ENCODE results near the gene FAM89B. TPM values are rescaled to one million over a fixed set of nuclear protein-coding genes. Genes with fewer than 3 reads are reported as not detected.

FAM89B gene
- total and polyA plus RNA-seq, 3 donors from 2014 or later, result 25.8 to 63.2 (median 59.9) TPM

GRCh38 chr11:65621460-65621859 is 49.1 kb downstream of the FAM89B start:
- Histone ChIP-seq H3K4me1 (peaks cover 10% of the 10 kb centered on the region), H3K27me3 (no peaks in the 10 kb centered on the region), H3K27ac (no peak overlapping the region), H3K9me3 (no peaks in the 10 kb centered on the region), H3K36me3 (ENCODE audit: low read depth, missing control alignments) (no peaks in the 10 kb centered on the region), H3K4me3 (no peak overlapping the region)
- 93% methylated on average over 10 to 14 of the region's 14 CpGs for WGBS, 2 donors
- intact Hi-C loops (cut with DNase I; ENCODE audit: low total_unique reads), result no loop called here
- no peak for DNase-seq
- TF ChIP-seq CTCF (IDR thresholded peaks at IDR 0.05) (no peak), POLR2A (IDR thresholded peaks at IDR 0.05) (no peak)

GRCh38 chr11:65622011-65622410 is 49.7 kb downstream of the FAM89B start:
- DNase-seq, result no peak
- Histone ChIP-seq H3K27me3 (no peaks in the 10 kb centered on the region), H3K27ac (no peak overlapping the region), H3K4me3 (no peak overlapping the region), H3K36me3 (ENCODE audit: low read depth, missing control alignments) (no peaks in the 10 kb centered on the region), H3K9me3 (no peaks in the 10 kb centered on the region), H3K4me1 (peaks cover 5% of the 10 kb centered on the region)
- 86 to 89% methylated on average over 11 to 16 of the region's 16 CpGs for WGBS, 2 donors
- intact Hi-C loops (cut with DNase I; ENCODE audit: low total_unique reads), result no loop called here
- TF ChIP-seq CTCF (IDR thresholded peaks at IDR 0.05) (no peak), POLR2A (IDR thresholded peaks at IDR 0.05) (no peak)

GRCh38 chr11:65623177-65623576 is 50.8 kb downstream of the FAM89B start:
- Histone ChIP-seq H3K27me3 (no peaks in the 10 kb centered on the region), H3K4me1 (no peaks in the 10 kb centered on the region), H3K27ac (no peak overlapping the region), H3K36me3 (ENCODE audit: low read depth, missing control alignments) (no peaks in the 10 kb centered on the region), H3K4me3 (no peak overlapping the region), H3K9me3 (no peaks in the 10 kb centered on the region)
- TF ChIP-seq POLR2A (IDR thresholded peaks at IDR 0.05), result no peak
- no peak for TF ChIP-seq CTCF (IDR thresholded peaks at IDR 0.05)
- WGBS, 2 donors, result 84 to 89% methylated on average over 8 to 14 of the region's 14 CpGs
- DNase-seq, result no peak
- intact Hi-C loops (cut with DNase I; ENCODE audit: low total_unique reads), result no loop called here

Small RNA genes lying within 50 kb of the gene (small RNA-seq; reads per million reads assigned to genes)
- gene AP001362.1, result 0 reads per million in 2 donors

Other genes with a start within 250 kb of the FAM89B start
- gene DPF2, start 238.7 kb upstream of the FAM89B start, total RNA-seq, result 10 to 100 TPM; 86.8 to 91.2 TPM
- gene DPF2, start 238.7 kb upstream of the FAM89B start, polyA plus RNA-seq (ENCODE audit: insufficient read depth, low read depth, low replicate concordance), result 94.5 TPM
- 1 to 10 TPM; 5.3 to 7.6 TPM for gene TIGD3, start 217.8 kb upstream of the FAM89B start, total RNA-seq
- 7.1 TPM for gene TIGD3, start 217.8 kb upstream of the FAM89B start, polyA plus RNA-seq (ENCODE audit: insufficient read depth, low read depth, low replicate concordance)
- gene SLC25A45, start 189.9 kb upstream of the FAM89B start, total RNA-seq, result 10 to 100 TPM; 10.1 to 10.6 TPM
- gene SLC25A45, start 189.9 kb upstream of the FAM89B start, polyA plus RNA-seq (ENCODE audit: insufficient read depth, low read depth, low replicate concordance), result 8.0 TPM
- gene FRMD8, start 185.9 kb upstream of the FAM89B start, total RNA-seq, result 100 to 1,000 TPM in 1 of 2 donors, 10 to 100 TPM in 1; 92.5 to 118 TPM
- 31.4 TPM for gene FRMD8, start 185.9 kb upstream of the FAM89B start, polyA plus RNA-seq (ENCODE audit: insufficient read depth, low read depth, low replicate concordance)
- 100 to 1,000 TPM; 230 to 243 TPM for gene NEAT1, start 149.7 kb upstream of the FAM89B start, total RNA-seq
- 189 TPM for gene NEAT1, start 149.7 kb upstream of the FAM89B start, polyA plus RNA-seq (ENCODE audit: insufficient read depth, low read depth, low replicate concordance)
- gene MALAT1, start 73.5 kb upstream of the FAM89B start, total RNA-seq, result 1,000 to 10,000 TPM; 8,109 to 9,314 TPM
- 26.7 TPM for gene MALAT1, start 73.5 kb upstream of the FAM89B start, polyA plus RNA-seq (ENCODE audit: insufficient read depth, low read depth, low replicate concordance)
- 100 to 1,000 TPM; 131 to 160 TPM for gene SCYL1, start 47.5 kb upstream of the FAM89B start, total RNA-seq
- gene SCYL1, start 47.5 kb upstream of the FAM89B start, polyA plus RNA-seq (ENCODE audit: insufficient read depth, low read depth, low replicate concordance), result 127 TPM
- gene LTBP3, start 14.2 kb upstream of the FAM89B start, total RNA-seq, result 100 to 1,000 TPM; 112 to 126 TPM
- gene LTBP3, start 14.2 kb upstream of the FAM89B start, polyA plus RNA-seq (ENCODE audit: insufficient read depth, low read depth, low replicate concordance), result 58.1 TPM
- 10 to 100 TPM; 67.7 to 79.6 TPM for gene ZNRD2, start 2.1 kb upstream of the FAM89B start, total RNA-seq
- gene ZNRD2, start 2.1 kb upstream of the FAM89B start, polyA plus RNA-seq (ENCODE audit: insufficient read depth, low read depth, low replicate concordance), result 77.6 TPM
- gene EHBP1L1, start 3.5 kb downstream of the FAM89B start, total RNA-seq, result 10 to 100 TPM; 51.0 to 66.8 TPM
- gene EHBP1L1, start 3.5 kb downstream of the FAM89B start, polyA plus RNA-seq (ENCODE audit: insufficient read depth, low read depth, low replicate concordance), result 20.5 TPM
- 1 to 10 TPM in 1 of 2 donors, under 1 TPM in 1; 0.99 to 2.5 TPM for gene KCNK7, start 23.3 kb downstream of the FAM89B start, total RNA-seq
- 0.26 TPM for gene KCNK7, start 23.3 kb downstream of the FAM89B start, polyA plus RNA-seq (ENCODE audit: insufficient read depth, low read depth, low replicate concordance)
- gene MAP3K11, start 41.7 kb downstream of the FAM89B start, total RNA-seq, result 10 to 100 TPM; 68.4 to 75.7 TPM
- gene MAP3K11, start 41.7 kb downstream of the FAM89B start, polyA plus RNA-seq (ENCODE audit: insufficient read depth, low read depth, low replicate concordance), result 40.7 TPM
- 10 to 100 TPM; 78.4 to 87.6 TPM for gene PCNX3, start 43.2 kb downstream of the FAM89B start, total RNA-seq
- gene PCNX3, start 43.2 kb downstream of the FAM89B start, polyA plus RNA-seq (ENCODE audit: insufficient read depth, low read depth, low replicate concordance), result 61.4 TPM
- 10 to 100 TPM; 15.2 to 23.5 TPM for gene SIPA1, start 65.6 kb downstream of the FAM89B start, total RNA-seq
- gene SIPA1, start 65.6 kb downstream of the FAM89B start, polyA plus RNA-seq (ENCODE audit: insufficient read depth, low read depth, low replicate concordance), result 29.0 TPM
- gene RELA, start 90.4 kb downstream of the FAM89B start, total RNA-seq, result 10 to 100 TPM; 64.9 to 82.0 TPM
- 47.5 TPM for gene RELA, start 90.4 kb downstream of the FAM89B start, polyA plus RNA-seq (ENCODE audit: insufficient read depth, low read depth, low replicate concordance)
- 100 to 1,000 TPM; 101 to 121 TPM for gene KAT5, start 139.7 kb downstream of the FAM89B start, total RNA-seq
- gene KAT5, start 139.7 kb downstream of the FAM89B start, polyA plus RNA-seq (ENCODE audit: insufficient read depth, low read depth, low replicate concordance), result 154 TPM
- gene RNASEH2C, start 148.3 kb downstream of the FAM89B start, total RNA-seq, result 10 to 100 TPM; 70.9 to 71.1 TPM
- 29.1 TPM for gene RNASEH2C, start 148.3 kb downstream of the FAM89B start, polyA plus RNA-seq (ENCODE audit: insufficient read depth, low read depth, low replicate concordance)
- gene AP5B1, start 208.4 kb downstream of the FAM89B start, total RNA-seq, result 10 to 100 TPM; 13.5 to 14.8 TPM
- gene AP5B1, start 208.4 kb downstream of the FAM89B start, polyA plus RNA-seq (ENCODE audit: insufficient read depth, low read depth, low replicate concordance), result 4.5 TPM
- gene OVOL1, start 214.5 kb downstream of the FAM89B start, total RNA-seq, result 10 to 100 TPM; 27.6 to 33.9 TPM
- 72.4 TPM for gene OVOL1, start 214.5 kb downstream of the FAM89B start, polyA plus RNA-seq (ENCODE audit: insufficient read depth, low read depth, low replicate concordance)